Measurements from ENCODE around the gene ALS2CL. TPM values are rescaled to one million over a fixed set of nuclear protein-coding genes. Genes with fewer than 3 reads are reported as not detected.

ALS2CL gene
- total RNA-seq, 1 experiment from 2014 or later = 4.9 TPM

DNA sequence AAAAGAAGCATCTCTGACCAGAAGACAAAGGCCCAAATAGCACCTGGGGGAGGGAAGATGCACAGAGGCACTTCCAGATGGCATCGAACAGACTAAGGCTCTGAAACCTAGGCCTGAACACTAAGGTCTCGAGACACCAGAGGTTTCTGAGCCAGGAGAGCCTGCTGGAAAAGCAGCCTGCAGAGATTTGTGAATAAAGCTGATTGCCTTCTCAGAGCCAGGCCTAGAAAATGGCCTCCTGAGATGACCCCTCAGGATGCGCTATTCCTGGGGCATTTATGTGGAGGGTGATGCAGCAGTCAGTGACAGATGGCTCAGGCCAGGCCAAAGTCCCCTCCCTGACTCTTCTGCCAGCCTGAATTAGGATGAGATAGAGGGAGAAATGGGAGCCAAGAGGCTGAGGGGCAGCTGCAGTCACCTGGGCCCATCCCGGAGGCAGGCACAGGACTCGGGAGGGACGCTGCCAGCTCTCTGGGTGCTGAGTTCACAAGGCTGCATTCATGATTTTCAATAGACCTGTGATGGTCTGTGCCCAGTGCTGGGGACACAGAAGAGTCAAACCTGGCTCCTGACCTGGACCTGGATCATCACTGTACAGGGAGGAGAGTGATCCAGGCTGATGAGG, 17.3 kb upstream of the ALS2CL start:
- no peak overlapping the region for H2BK15ac ChIP-seq (ENCODE audit: low read depth, low read length)
- H2BK12ac ChIP-seq (ENCODE audit: insufficient read length, low read depth, low read length) = no peak overlapping the region
- H4K8ac ChIP-seq (replicated peaks; ENCODE audit: insufficient read length, low read depth, low read length) = no peak overlapping the region
- no peak overlapping the region for H3K23ac ChIP-seq (ENCODE audit: insufficient read length, low read depth, low read length)
- no peak overlapping the region for H3T11ph ChIP-seq (ENCODE audit: low read length)
- H3K27me3 Mint-ChIP-seq (ENCODE audit: low read depth) = peaks cover 2% of the 10 kb centered on the region
- H3K27me3 ChIP-seq (ENCODE audit: insufficient read depth, low read length) = no peaks in the 10 kb centered on the region
- H3K36me3 Mint-ChIP-seq (ENCODE audit: insufficient read depth in 1 of 3, low read depth in 3 of 3) = no peaks in the 10 kb centered on the region
- H2BK5ac ChIP-seq (ENCODE audit: insufficient read length, low read length) = no peak overlapping the region
- H3K9me3 ChIP-seq (ENCODE audit: control insufficient read depth, low read depth, low read length) = no peaks in the 10 kb centered on the region
- no peaks in the 10 kb centered on the region for H3K79me1 ChIP-seq (ENCODE audit: insufficient read depth, low read depth, low read length, poor library complexity, severe bottlenecking)
- no peaks in the 10 kb centered on the region for H3K79me2 ChIP-seq (ENCODE audit: insufficient read depth, low read length)
- H4K91ac ChIP-seq (ENCODE audit: insufficient read length, low read depth, low read length) = no peak overlapping the region
- no peak overlapping the region for H2BK120ac ChIP-seq (ENCODE audit: low read depth, low read length, poor library complexity, severe bottlenecking)
- H4K5ac ChIP-seq (ENCODE audit: insufficient read length, low read depth, low read length) = no peak overlapping the region
- no peak overlapping the region for H2BK20ac ChIP-seq (ENCODE audit: low read depth, low read length, poor library complexity, severe bottlenecking)
- H3K9me3 Mint-ChIP-seq = no peaks in the 10 kb centered on the region
- no CpG with 5 or more reads among the region's 6 CpGs for WGBS (ENCODE audit: extremely low coverage, insufficient read length, low lambda C conversion rate)
- TF ChIP-seq, protein P1, sequence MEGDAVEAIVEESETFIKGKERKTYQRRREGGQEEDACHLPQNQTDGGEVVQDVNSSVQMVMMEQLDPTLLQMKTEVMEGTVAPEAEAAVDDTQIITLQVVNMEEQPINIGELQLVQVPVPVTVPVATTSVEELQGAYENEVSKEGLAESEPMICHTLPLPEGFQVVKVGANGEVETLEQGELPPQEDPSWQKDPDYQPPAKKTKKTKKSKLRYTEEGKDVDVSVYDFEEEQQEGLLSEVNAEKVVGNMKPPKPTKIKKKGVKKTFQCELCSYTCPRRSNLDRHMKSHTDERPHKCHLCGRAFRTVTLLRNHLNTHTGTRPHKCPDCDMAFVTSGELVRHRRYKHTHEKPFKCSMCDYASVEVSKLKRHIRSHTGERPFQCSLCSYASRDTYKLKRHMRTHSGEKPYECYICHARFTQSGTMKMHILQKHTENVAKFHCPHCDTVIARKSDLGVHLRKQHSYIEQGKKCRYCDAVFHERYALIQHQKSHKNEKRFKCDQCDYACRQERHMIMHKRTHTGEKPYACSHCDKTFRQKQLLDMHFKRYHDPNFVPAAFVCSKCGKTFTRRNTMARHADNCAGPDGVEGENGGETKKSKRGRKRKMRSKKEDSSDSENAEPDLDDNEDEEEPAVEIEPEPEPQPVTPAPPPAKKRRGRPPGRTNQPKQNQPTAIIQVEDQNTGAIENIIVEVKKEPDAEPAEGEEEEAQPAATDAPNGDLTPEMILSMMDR (conservative IDR thresholded peaks at IDR 0.05) = no peak
- H3K27ac ChIP-seq (ENCODE audit: insufficient read length, low read depth, low read length) = no peak overlapping the region
- H3K4me1 Mint-ChIP-seq = peaks cover 8 to 12% of the 10 kb centered on the region in 2 experiments
- H3K4ac ChIP-seq (ENCODE audit: low read depth, low read length) = no peak overlapping the region
- H2AFZ ChIP-seq (ENCODE audit: low read length) = no peak overlapping the region
- no peak overlapping the region for H2AK5ac ChIP-seq (ENCODE audit: insufficient read length, low read length)
- no peak overlapping the region for H3K27ac Mint-ChIP-seq
- DNase-seq = no peak
- no peak overlapping the region for H3K56ac ChIP-seq (ENCODE audit: insufficient read length, low read depth, low read length)
- H3K4me1 ChIP-seq (ENCODE audit: insufficient read depth, low read length) = no peaks in the 10 kb centered on the region
- no peak overlapping the region for H3K14ac ChIP-seq (ENCODE audit: insufficient read depth, low read length)
- no peaks in the 10 kb centered on the region for H3K23me2 ChIP-seq (ENCODE audit: insufficient read length, low read depth, low read length, poor library complexity, severe bottlenecking)
- no peak overlapping the region for H3K4me2 ChIP-seq (ENCODE audit: insufficient read depth, insufficient read length, low read length)
- no peak overlapping the region for H3K9ac ChIP-seq (ENCODE audit: extremely low read depth, insufficient read length, low read length)
- H4K20me1 ChIP-seq (ENCODE audit: control insufficient read depth, insufficient read depth, insufficient read length) = no peaks in the 10 kb centered on the region
- H3K4me3 Mint-ChIP-seq = no peak overlapping the region
- H3K18ac ChIP-seq (ENCODE audit: insufficient read length, low read depth, low read length) = no peak overlapping the region
